Nephron (organoid): ENCODE measurements around the gene KDM8.
"Not testable (repeated sequence)": the region's sequence is repeated elsewhere in the genome, so short reads cannot be mapped to it uniquely, and the experiment has no call there.

ENCODE experiments used
- H3K27ac Mint-ChIP-seq, 3 experiments: 2 replicates each; pipeline ENCODE4 v1.8.0; 2020; ENCODE audit warnings: mixed read lengths in 3 of 3, mild to moderate bottlenecking in 2 of 3, moderate library complexity in 1 of 3
- H3K27me3 Mint-ChIP-seq: 2 replicates; pipeline ENCODE4 v1.8.0; 2021; ENCODE audit warnings: low read depth, mild to moderate bottlenecking, moderate library complexity, mixed read lengths
- H3K36me3 Mint-ChIP-seq: 2 replicates; pipeline ENCODE4 v1.8.0; 2020; ENCODE audit warnings: low read depth, mixed read lengths
- H3K4me1 Mint-ChIP-seq: 2 replicates; pipeline ENCODE4 v1.8.0; 2020; ENCODE audit warnings: mixed read lengths
- H3K4me3 Mint-ChIP-seq, 3 experiments: 2 replicates each; pipeline ENCODE4 v1.8.0; 2020; ENCODE audit warnings: mild to moderate bottlenecking in 3 of 3, mixed read lengths in 3 of 3, moderate library complexity in 2 of 3
- H3K9me3 Mint-ChIP-seq: 2 replicates; pipeline ENCODE4 v1.8.0; 2020; ENCODE audit warnings: mixed read lengths
- CTCF ChIP-seq, 3 experiments: fragments of 200-600 bp; sonication (generic); IDR thresholded peaks; one replicate each; pipeline ENCODE4 v1.5.0; 2021; ENCODE audit warnings: antibody characterized with exemption in 3 of 3; ENCODE audit not compliant: unreplicated experiment in 3 of 3

KDM8 gene

GRCh38 chr16:27243725-27244362 lies 40.5 kb downstream of the KDM8 start:
- TF ChIP-seq CTCF (IDR thresholded peaks at IDR 0.05; ENCODE audit: unreplicated experiment in 3 of 3), result no peak
- no peaks in the 10 kb centered on the region for H3K36me3 Mint-ChIP-seq
- H3K4me3 Mint-ChIP-seq, result peak overlapping the region; percentile 9 to 34 (median 28)
- peak overlapping the region; percentile 89 to 93 (median 90) for H3K27ac Mint-ChIP-seq
- no peaks in the 10 kb centered on the region for H3K27me3 Mint-ChIP-seq
- H3K9me3 Mint-ChIP-seq, result no peaks in the 10 kb centered on the region
- H3K4me1 Mint-ChIP-seq, result peaks cover 49% of the 10 kb centered on the region

- Mint-ChIP-seq H3K4me1 (peaks cover 49% of the 10 kb centered on the region), H3K9me3 (no peaks in the 10 kb centered on the region), H3K36me3 (no peaks in the 10 kb centered on the region), H3K27me3 (no peaks in the 10 kb centered on the region), H3K27ac (peak overlapping the region; percentile 89 to 93 (median 90)), H3K4me3 (peak overlapping the region in 2 of 3 experiments; percentile 28 to 34)
- no peak for TF ChIP-seq CTCF (IDR thresholded peaks at IDR 0.05; ENCODE audit: unreplicated experiment in 3 of 3)
Measured at GRCh38 chr16:27244363-27244755, 41.0 kb downstream of the KDM8 start.

GRCh38 chr16:27245276-27246172 lies 42.2 kb downstream of the KDM8 start:
- peak overlapping the region; percentile 89 to 93 (median 90) for H3K27ac Mint-ChIP-seq
- no peaks in the 10 kb centered on the region for H3K9me3 Mint-ChIP-seq
- peaks cover 49% of the 10 kb centered on the region for H3K4me1 Mint-ChIP-seq
- no peak for TF ChIP-seq CTCF (IDR thresholded peaks at IDR 0.05; ENCODE audit: unreplicated experiment in 3 of 3)
- peak overlapping the region in 1 of 3 experiments; percentile 46 for H3K4me3 Mint-ChIP-seq
- H3K36me3 Mint-ChIP-seq, result no peaks in the 10 kb centered on the region
- H3K27me3 Mint-ChIP-seq, result no peaks in the 10 kb centered on the region

- Mint-ChIP-seq H3K27ac (peak overlapping the region in 2 of 3 experiments; percentile 89 to 93), H3K9me3 (no peaks in the 10 kb centered on the region), H3K4me1 (peaks cover 48% of the 10 kb centered on the region), H3K4me3 (no peak overlapping the region), H3K36me3 (no peaks in the 10 kb centered on the region), H3K27me3 (no peaks in the 10 kb centered on the region)
- TF ChIP-seq CTCF (IDR thresholded peaks at IDR 0.05; ENCODE audit: unreplicated experiment in 3 of 3), result no peak
Measured at GRCh38 chr16:27246439-27246838, 43.1 kb downstream of the KDM8 start.

- H3K4me3 Mint-ChIP-seq, H3K36me3 Mint-ChIP-seq: not testable (repeated sequence)
Measured at GRCh38 chr16:27247076-27247475, 43.8 kb downstream of the KDM8 start.

GRCh38 chr16:27248036-27248435 lies 44.7 kb downstream of the KDM8 start:
- H3K27me3 Mint-ChIP-seq, result no peaks in the 10 kb centered on the region
- H3K9me3 Mint-ChIP-seq, result no peaks in the 10 kb centered on the region
- H3K27ac Mint-ChIP-seq, result peak overlapping the region in 2 of 3 experiments; percentile 37 to 68
- H3K4me3 Mint-ChIP-seq, result no peak overlapping the region
- H3K4me1 Mint-ChIP-seq, result peaks cover 37% of the 10 kb centered on the region
- no peak for TF ChIP-seq CTCF (IDR thresholded peaks at IDR 0.05; ENCODE audit: unreplicated experiment in 3 of 3)
- H3K36me3 Mint-ChIP-seq, result no peaks in the 10 kb centered on the region

More at GRCh38 chr16:27247076-27247475, 43.8 kb downstream of the KDM8 start:
- H3K4me1 Mint-ChIP-seq, result peaks cover 47% of the 10 kb centered on the region
- not testable (repeated sequence) for H3K9me3 Mint-ChIP-seq, H3K27me3 Mint-ChIP-seq, H3K27ac Mint-ChIP-seq

GRCh38 chr16:27248886-27249285 lies 45.6 kb downstream of the KDM8 start:
- not testable (repeated sequence) for H3K27ac Mint-ChIP-seq, H3K4me3 Mint-ChIP-seq, H3K9me3 Mint-ChIP-seq, H3K27me3 Mint-ChIP-seq, H3K36me3 Mint-ChIP-seq
- peaks cover 29% of the 10 kb centered on the region for H3K4me1 Mint-ChIP-seq
